IMR-90 (cell line): ENCODE results near the gene HIF1AN.

ENCODE experiments used
- CHD1 ChIP-seq: IDR thresholded peaks from 2 replicates; pipeline ENCODE4 v1.6.1; 2012; ENCODE audit warnings: low read depth, low read length, improper control_type of control experiment
- CTCF ChIP-seq: conservative IDR thresholded peaks from 2 replicates; pipeline ENCODE4 v1.5.1; 2012; ENCODE audit warnings: mild to moderate bottlenecking, low read depth, low read length, improper control_type of control experiment
- POLR2A ChIP-seq: IDR thresholded peaks from 2 replicates; pipeline ENCODE4 v1.6.1; 2012; ENCODE audit warnings: mild to moderate bottlenecking, low read depth, low read length
- RAD21 ChIP-seq: IDR thresholded peaks from 2 replicates; pipeline ENCODE4 v1.6.1; 2012; ENCODE audit warnings: low read length, improper control_type of control experiment

- TF ChIP-seq CTCF (no peak), POLR2A (no peak), RAD21 (no peak), CHD1 (no peak)
Observed at GRCh38 chr10:100544950-100545349, 9.2 kb downstream of the HIF1AN start.
